HEK293 (cell line): Measurements from ENCODE around the gene ENKD1.

Source experiments
- CTCF ChIA-PET: fragments of 350-600 bp; formaldehyde crosslinking; extraction: SDS; loops from one replicate; lab custom pipeline; 2021; ENCODE audit warnings: antibody characterized with exemption; lab: Yijun Ruan, JAX
- POLR2A ChIA-PET: fragments of 300-600 bp; formaldehyde crosslinking; extraction: SDS; loops from one replicate; lab custom pipeline; 2020; ENCODE audit warnings: antibody characterized with exemption, inconsistent platforms; lab: Yijun Ruan, JAX
- H3K27ac ChIP-seq: fragments of 200-500 bp; sonication (Bioruptor generic); 2 replicates; pipeline ENCODE4 v1.5.1; 2014; ENCODE audit warnings: low read depth, low read length, control low read depth, inconsistent platforms; ENCODE audit errors: extremely low read depth
- H3K36me3 ChIP-seq, 2 experiments: fragments of 200-500 bp in 1 of 2; sonication (Bioruptor generic) in 1 of 2; 1 replicate in 1 of 2; 2 replicates in 1 of 2; pipeline ENCODE4 v1.5.1; 2014 to 2017; ENCODE audit warnings: inconsistent platforms in 2 of 2, low read length in 2 of 2; ENCODE audit not compliant: control insufficient read depth in 2 of 2, insufficient read depth in 1 of 2
- H3K4me1 ChIP-seq: fragments of 200-500 bp; sonication (Bioruptor generic); 2 replicates; pipeline ENCODE4 v1.5.1; 2014; ENCODE audit warnings: mild to moderate bottlenecking, low read length, inconsistent platforms; ENCODE audit not compliant: control insufficient read depth, insufficient read depth
- H3K4me3 ChIP-seq: 2 replicates; pipeline ENCODE4 v1.5.1; 2011; ENCODE audit warnings: low read depth, mild to moderate bottlenecking, control low read depth, low read length, moderate library complexity
- H3K9me3 ChIP-seq: fragments of 200-500 bp; sonication (Bioruptor generic); 2 replicates; pipeline ENCODE4 v1.5.1; 2014; ENCODE audit warnings: low read depth, low read length, inconsistent platforms; ENCODE audit not compliant: control insufficient read depth, insufficient read depth
- EGR2 ChIP-seq: fragments of 450-650 bp; formaldehyde crosslinking; IDR thresholded peaks from 2 replicates; pipeline ENCODE4 v1.5.1; 2016; ENCODE audit warnings: low read depth, missing biosample characterization, missing genetic modification characterization
- GFI1B ChIP-seq: fragments of 450-650 bp; formaldehyde crosslinking; IDR thresholded peaks from 2 replicates; pipeline ENCODE4 v1.5.1; 2016; ENCODE audit warnings: missing biosample characterization, missing genetic modification characterization
- GLIS1 ChIP-seq: fragments of 450-650 bp; formaldehyde crosslinking; IDR thresholded peaks from 2 replicates; pipeline ENCODE4 v1.5.1; 2016; ENCODE audit warnings: missing biosample characterization, missing genetic modification characterization
- KLF1 ChIP-seq: fragments of 450-650 bp; formaldehyde crosslinking; IDR thresholded peaks from 2 replicates; pipeline ENCODE4 v1.5.1; 2016; ENCODE audit warnings: missing biosample characterization, missing genetic modification characterization
- KLF7 ChIP-seq: fragments of 450-650 bp; formaldehyde crosslinking; IDR thresholded peaks from 2 replicates; pipeline ENCODE4 v1.5.1; 2016; ENCODE audit warnings: missing biosample characterization, missing genetic modification characterization, borderline replicate concordance
- MEIS1 ChIP-seq: sonication (generic); formaldehyde crosslinking; IDR thresholded peaks from 2 replicates; pipeline ENCODE4 v1.8.1; 2022; ENCODE audit warnings: missing genetic modification reagents, mild to moderate bottlenecking, borderline replicate concordance
- SCRT2 ChIP-seq: fragments of 450-650 bp; formaldehyde crosslinking; IDR thresholded peaks from 2 replicates; pipeline ENCODE4 v1.5.1; 2016; ENCODE audit warnings: missing biosample characterization, missing genetic modification characterization
- ZBTB11 ChIP-seq: fragments of 450-650 bp; formaldehyde crosslinking; conservative IDR thresholded peaks from 2 replicates; pipeline ENCODE4 v1.5.1; 2016; ENCODE audit warnings: low read depth, missing biosample characterization, missing genetic modification characterization
- ZBTB44 ChIP-seq: fragments of 450-650 bp; IDR thresholded peaks from 2 replicates; pipeline ENCODE4 v1.5.1; 2018; ENCODE audit warnings: missing biosample characterization, mild to moderate bottlenecking, missing genetic modification characterization
- ZNF112 ChIP-seq: fragments of 450-650 bp; formaldehyde crosslinking; IDR thresholded peaks from 2 replicates; pipeline ENCODE4 v1.5.0; 2017; ENCODE audit warnings: missing biosample characterization, missing genetic modification characterization
- ZNF133 ChIP-seq: fragments of 450-650 bp; formaldehyde crosslinking; IDR thresholded peaks from 2 replicates; pipeline ENCODE4 v1.5.1; 2016; ENCODE audit warnings: missing biosample characterization, missing genetic modification characterization
- ZNF16 ChIP-seq: fragments of 450-650 bp; formaldehyde crosslinking; IDR thresholded peaks from 2 replicates; pipeline ENCODE4 v1.5.1; 2016; ENCODE audit warnings: low read depth, missing biosample characterization, missing genetic modification characterization
- ZNF362 ChIP-seq: fragments of 450-650 bp; formaldehyde crosslinking; IDR thresholded peaks from 2 replicates; pipeline ENCODE4 v1.5.1; 2016; ENCODE audit warnings: missing biosample characterization, missing genetic modification characterization
- ZNF416 ChIP-seq: fragments of 450-650 bp; formaldehyde crosslinking; IDR thresholded peaks from 2 replicates; pipeline ENCODE4 v1.5.1; 2016; ENCODE audit warnings: missing biosample characterization, missing genetic modification characterization
- ZNF48 ChIP-seq: fragments of 450-650 bp; formaldehyde crosslinking; IDR thresholded peaks from 2 replicates; pipeline ENCODE4 v1.5.1; 2016; ENCODE audit warnings: missing biosample characterization, missing genetic modification characterization
- ZNF510 ChIP-seq: fragments of 450-650 bp; formaldehyde crosslinking; IDR thresholded peaks from 2 replicates; pipeline ENCODE4 v1.5.1; 2018; ENCODE audit warnings: mild to moderate bottlenecking, missing genetic modification characterization, missing biosample characterization; ENCODE audit not compliant: insufficient replicate concordance
- ZNF658 ChIP-seq: fragments of 450-650 bp; formaldehyde crosslinking; IDR thresholded peaks from 2 replicates; pipeline ENCODE4; 2016; ENCODE audit warnings: missing biosample characterization, missing genetic modification characterization
- ZNF776 ChIP-seq: fragments of 450-650 bp; formaldehyde crosslinking; IDR thresholded peaks from 2 replicates; pipeline ENCODE4 v1.5.0; 2017; ENCODE audit warnings: missing biosample characterization, missing genetic modification characterization, borderline replicate concordance
- ZNF843 ChIP-seq: fragments of 450-650 bp; formaldehyde crosslinking; IDR thresholded peaks from 2 replicates; pipeline ENCODE4 v1.5.1; 2016; ENCODE audit warnings: missing biosample characterization, missing genetic modification characterization
- TF ChIP-seq, protein P1 (sequence below): fragments of 450-650 bp; formaldehyde crosslinking; IDR thresholded peaks from 2 replicates; pipeline ENCODE4 v1.5.1; 2016; ENCODE audit warnings: missing biosample characterization, missing genetic modification characterization
- TF ChIP-seq, protein P2 (sequence below): fragments of 450-650 bp; formaldehyde crosslinking; IDR thresholded peaks from 2 replicates; pipeline ENCODE4 v1.5.1; 2016; ENCODE audit warnings: missing biosample characterization, missing genetic modification characterization
- TF ChIP-seq, protein P3 (sequence below): fragments of 450-650 bp; formaldehyde crosslinking; IDR thresholded peaks from 2 replicates; pipeline ENCODE4 v1.5.1; 2016; ENCODE audit warnings: missing biosample characterization, missing genetic modification characterization

Gene ENKD1

GRCh38 chr16:67664871-67665270 is 1.7 kb downstream of the ENKD1 start:
- no peak for TF ChIP-seq KLF1
- no peak for TF ChIP-seq ZNF362 (tag by site-specific recombination)
- TF ChIP-seq, protein P1, sequence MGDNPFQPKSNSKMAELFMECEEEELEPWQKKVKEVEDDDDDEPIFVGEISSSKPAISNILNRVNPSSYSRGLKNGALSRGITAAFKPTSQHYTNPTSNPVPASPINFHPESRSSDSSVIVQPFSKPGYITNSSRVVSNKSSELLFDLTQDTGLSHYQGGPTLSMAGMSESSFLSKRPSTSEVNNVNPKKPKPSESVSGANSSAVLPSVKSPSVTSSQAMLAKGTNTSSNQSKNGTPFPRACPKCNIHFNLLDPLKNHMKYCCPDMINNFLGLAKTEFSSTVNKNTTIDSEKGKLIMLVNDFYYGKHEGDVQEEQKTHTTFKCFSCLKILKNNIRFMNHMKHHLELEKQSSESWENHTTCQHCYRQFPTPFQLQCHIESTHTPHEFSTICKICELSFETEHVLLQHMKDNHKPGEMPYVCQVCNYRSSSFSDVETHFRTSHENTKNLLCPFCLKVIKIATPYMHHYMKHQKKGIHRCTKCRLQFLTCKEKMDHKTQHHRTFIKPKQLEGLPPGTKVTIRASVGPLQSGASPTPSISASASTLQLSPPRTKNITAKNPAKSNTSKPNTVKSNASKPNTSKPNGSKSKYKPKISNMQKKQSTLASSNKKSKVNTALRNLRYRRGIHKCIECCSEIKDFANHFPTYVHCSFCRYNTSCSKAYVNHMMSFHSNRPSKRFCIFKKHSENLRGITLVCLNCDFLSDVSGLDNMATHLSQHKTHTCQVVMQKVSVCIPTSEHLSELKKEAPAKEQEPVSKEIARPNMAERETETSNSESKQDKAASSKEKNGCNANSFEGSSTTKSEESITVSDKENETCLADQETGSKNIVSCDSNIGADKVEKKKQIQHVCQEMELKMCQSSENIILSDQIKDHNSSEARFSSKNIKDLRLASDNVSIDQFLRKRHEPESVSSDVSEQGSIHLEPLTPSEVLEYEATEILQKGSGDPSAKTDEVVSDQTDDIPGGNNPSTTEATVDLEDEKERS (tag by site-specific recombination): no peak
- TF ChIP-seq ZNF658 (tag by site-specific recombination): no peak
- TF ChIP-seq ZNF843: no peak
- TF ChIP-seq ZNF16 (tag by site-specific recombination): no peak
- no peak for TF ChIP-seq ZNF416
- TF ChIP-seq ZNF133 (tag by site-specific recombination): no peak
- TF ChIP-seq GLIS1 (tag by site-specific recombination): no peak
- TF ChIP-seq ZNF48 (tag by site-specific recombination): no peak
- TF ChIP-seq SCRT2 (tag by site-specific recombination): no peak
- no peak for TF ChIP-seq EGR2 (tag by site-specific recombination)
- TF ChIP-seq, protein P2, sequence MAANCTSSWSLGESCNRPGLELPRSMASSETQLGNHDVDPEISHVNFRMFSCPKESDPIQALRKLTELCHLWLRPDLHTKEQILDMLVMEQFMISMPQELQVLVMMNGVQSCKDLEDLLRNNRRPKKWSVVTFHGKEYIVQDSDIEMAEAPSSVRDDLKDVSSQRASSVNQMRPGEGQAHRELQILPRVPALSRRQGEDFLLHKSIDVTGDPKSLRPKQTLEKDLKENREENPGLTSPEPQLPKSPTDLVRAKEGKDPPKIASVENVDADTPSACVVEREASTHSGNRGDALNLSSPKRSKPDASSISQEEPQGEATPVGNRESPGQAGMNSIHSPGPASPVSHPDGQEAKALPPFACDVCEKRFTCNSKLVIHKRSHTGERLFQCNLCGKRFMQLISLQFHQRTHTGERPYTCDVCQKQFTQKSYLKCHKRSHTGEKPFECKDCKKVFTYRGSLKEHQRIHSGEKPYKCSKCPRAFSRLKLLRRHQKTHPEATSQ: no peak
- no peak overlapping the region for H3K27ac ChIP-seq
- H3K4me1 ChIP-seq: no peaks in the 10 kb centered on the region
- H3K9me3 ChIP-seq: no peaks in the 10 kb centered on the region
- peaks cover 0 to 37% of the 10 kb centered on the region in 2 experiments; a peak in 1 of 3 replicates for H3K36me3 ChIP-seq
- ChIA-PET CTCF (interaction anchor here (1.3 kb wide), 2 partner anchors 9 to 144 kb away, joined by 3 to 6 read pairs; no protein-coding TSS in a partner anchor), POLR2A (no interaction called here)
- no peak overlapping the region for H3K4me3 ChIP-seq

- Histone ChIP-seq H3K36me3 (peaks cover 0 to 37% of the 10 kb centered on the region in 2 experiments; a peak in 1 of 3 replicates), H3K9me3 (no peaks in the 10 kb centered on the region), H3K4me3 (no peak overlapping the region), H3K4me1 (0 out of 2 replicates have a peak, but pooled peaks cover under 1% of the 10 kb centered on the region), H3K27ac (no peak overlapping the region)
- ChIA-PET CTCF (interaction anchor here (1.0 to 1.3 kb wide), 3 partner anchors 8 to 143 kb away, joined by 3 to 6 read pairs (median 3); no protein-coding TSS in a partner anchor), POLR2A (interaction anchor here (0.6 kb wide), 1 partner anchor 271 kb away, joined by 3 read pairs; no protein-coding TSS in a partner anchor)
- no peak for TF ChIP-seq ZBTB11 (tag by site-specific recombination)
- no peak for TF ChIP-seq ZNF510
- no peak for TF ChIP-seq ZNF112 (tag by site-specific recombination)
- TF ChIP-seq ZBTB44 (tag by site-specific recombination): no peak
- TF ChIP-seq ZNF843: no peak
- TF ChIP-seq, protein P3, sequence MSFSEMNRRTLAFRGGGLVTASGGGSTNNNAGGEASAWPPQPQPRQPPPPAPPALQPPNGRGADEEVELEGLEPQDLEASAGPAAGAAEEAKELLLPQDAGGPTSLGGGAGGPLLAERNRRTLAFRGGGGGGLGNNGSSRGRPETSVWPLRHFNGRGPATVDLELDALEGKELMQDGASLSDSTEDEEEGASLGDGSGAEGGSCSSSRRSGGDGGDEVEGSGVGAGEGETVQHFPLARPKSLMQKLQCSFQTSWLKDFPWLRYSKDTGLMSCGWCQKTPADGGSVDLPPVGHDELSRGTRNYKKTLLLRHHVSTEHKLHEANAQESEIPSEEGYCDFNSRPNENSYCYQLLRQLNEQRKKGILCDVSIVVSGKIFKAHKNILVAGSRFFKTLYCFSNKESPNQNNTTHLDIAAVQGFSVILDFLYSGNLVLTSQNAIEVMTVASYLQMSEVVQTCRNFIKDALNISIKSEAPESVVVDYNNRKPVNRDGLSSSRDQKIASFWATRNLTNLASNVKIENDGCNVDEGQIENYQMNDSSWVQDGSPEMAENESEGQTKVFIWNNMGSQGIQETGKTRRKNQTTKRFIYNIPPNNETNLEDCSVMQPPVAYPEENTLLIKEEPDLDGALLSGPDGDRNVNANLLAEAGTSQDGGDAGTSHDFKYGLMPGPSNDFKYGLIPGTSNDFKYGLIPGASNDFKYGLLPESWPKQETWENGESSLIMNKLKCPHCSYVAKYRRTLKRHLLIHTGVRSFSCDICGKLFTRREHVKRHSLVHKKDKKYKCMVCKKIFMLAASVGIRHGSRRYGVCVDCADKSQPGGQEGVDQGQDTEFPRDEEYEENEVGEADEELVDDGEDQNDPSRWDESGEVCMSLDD: no peak
- no peak for TF ChIP-seq GFI1B (tag by site-specific recombination)
- TF ChIP-seq MEIS1 (CRISPR knock-in tag): no peak
- no peak for TF ChIP-seq KLF7 (tag by site-specific recombination)
- TF ChIP-seq ZNF776 (tag by site-specific recombination): no peak
Observed at GRCh38 chr16:67664258-67664657, 2.3 kb downstream of the ENKD1 start.
